ENCODE results near the gene RERE. TPM values are rescaled to one million over a fixed set of nuclear protein-coding genes. Genes with fewer than 3 reads are reported as not detected.

Gene RERE
- total and polyA plus RNA-seq, 2 experiments from 2014 or later: 148 to 170 TPM

DNA sequence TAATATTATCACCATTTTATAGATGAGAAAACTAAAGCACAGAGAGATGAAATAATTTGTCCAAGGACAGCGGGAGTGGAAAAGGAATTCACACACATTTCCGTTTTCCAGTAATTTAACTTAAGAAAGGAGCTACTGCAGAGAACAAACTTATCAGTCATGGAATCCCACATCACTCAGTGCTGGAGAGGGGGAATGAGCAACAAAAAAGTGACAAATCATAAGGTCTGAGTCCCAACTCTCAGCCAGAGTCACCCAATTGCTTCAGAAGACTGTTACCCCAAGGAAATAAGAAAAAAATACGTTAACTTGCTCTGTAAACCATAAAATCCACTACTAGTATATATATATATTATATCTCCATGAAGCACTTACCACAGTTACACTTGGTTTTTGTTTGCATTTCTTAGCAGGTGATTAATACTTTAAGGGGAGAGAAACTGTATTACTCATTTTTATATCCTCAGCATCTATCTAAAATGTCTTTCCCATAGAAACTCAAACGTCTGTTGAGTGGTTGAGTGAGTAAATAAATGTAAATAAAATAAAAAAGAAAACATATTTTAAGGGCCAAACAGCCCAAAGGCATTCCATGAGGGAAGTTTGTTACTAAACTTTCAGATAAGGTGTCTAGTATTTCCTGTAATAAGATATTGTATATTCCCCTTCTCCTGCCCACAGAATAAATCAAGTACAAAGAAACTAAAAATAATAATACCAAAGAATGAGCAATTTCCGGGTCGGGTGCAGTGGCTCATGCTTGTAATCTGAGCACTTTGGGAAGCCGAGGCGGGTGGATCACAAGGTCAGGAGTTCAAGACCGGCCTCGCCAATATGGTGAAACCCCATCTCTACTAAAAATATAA is 422.8 kb downstream of the RERE start (continued):
- TF ChIP-seq, protein P1, sequence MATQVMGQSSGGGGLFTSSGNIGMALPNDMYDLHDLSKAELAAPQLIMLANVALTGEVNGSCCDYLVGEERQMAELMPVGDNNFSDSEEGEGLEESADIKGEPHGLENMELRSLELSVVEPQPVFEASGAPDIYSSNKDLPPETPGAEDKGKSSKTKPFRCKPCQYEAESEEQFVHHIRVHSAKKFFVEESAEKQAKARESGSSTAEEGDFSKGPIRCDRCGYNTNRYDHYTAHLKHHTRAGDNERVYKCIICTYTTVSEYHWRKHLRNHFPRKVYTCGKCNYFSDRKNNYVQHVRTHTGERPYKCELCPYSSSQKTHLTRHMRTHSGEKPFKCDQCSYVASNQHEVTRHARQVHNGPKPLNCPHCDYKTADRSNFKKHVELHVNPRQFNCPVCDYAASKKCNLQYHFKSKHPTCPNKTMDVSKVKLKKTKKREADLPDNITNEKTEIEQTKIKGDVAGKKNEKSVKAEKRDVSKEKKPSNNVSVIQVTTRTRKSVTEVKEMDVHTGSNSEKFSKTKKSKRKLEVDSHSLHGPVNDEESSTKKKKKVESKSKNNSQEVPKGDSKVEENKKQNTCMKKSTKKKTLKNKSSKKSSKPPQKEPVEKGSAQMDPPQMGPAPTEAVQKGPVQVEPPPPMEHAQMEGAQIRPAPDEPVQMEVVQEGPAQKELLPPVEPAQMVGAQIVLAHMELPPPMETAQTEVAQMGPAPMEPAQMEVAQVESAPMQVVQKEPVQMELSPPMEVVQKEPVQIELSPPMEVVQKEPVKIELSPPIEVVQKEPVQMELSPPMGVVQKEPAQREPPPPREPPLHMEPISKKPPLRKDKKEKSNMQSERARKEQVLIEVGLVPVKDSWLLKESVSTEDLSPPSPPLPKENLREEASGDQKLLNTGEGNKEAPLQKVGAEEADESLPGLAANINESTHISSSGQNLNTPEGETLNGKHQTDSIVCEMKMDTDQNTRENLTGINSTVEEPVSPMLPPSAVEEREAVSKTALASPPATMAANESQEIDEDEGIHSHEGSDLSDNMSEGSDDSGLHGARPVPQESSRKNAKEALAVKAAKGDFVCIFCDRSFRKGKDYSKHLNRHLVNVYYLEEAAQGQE (IDR thresholded peaks at IDR 0.05; ENCODE audit: unreplicated experiment): no peak

DNA sequence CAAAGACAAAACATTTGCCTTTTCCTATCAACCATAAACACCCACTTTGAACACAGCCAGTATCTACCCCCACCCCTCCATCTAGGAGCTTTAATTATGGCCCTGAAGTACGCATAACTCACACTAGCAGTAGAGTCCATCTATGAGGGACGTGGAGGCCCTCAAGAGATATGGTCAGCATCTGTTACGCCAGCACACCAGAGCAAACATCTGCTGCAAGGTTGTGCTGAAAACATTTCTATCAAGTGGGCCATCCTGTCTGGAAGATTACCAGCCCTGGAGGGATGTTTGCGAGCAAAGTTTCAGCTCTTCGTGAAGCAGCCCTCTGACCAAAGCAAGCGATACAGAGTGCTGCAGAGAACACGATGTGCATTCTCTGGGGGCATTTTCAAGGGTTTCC is 424.9 kb downstream of the RERE start:
- peaks cover 46% of the 10 kb centered on the region for H3K4me1 Mint-ChIP-seq
- peak overlapping the region; percentile 14; the same call in 1 of the 2 replicates for H3K27ac Mint-ChIP-seq
- no peak for TF ChIP-seq NANOG (IDR thresholded peaks at IDR 0.05; ENCODE audit: borderline replicate concordance)
- TF ChIP-seq POLR2AphosphoS5 (IDR thresholded peaks at IDR 0.05; ENCODE audit: low read depth): no peak
- TF ChIP-seq, protein P2, sequence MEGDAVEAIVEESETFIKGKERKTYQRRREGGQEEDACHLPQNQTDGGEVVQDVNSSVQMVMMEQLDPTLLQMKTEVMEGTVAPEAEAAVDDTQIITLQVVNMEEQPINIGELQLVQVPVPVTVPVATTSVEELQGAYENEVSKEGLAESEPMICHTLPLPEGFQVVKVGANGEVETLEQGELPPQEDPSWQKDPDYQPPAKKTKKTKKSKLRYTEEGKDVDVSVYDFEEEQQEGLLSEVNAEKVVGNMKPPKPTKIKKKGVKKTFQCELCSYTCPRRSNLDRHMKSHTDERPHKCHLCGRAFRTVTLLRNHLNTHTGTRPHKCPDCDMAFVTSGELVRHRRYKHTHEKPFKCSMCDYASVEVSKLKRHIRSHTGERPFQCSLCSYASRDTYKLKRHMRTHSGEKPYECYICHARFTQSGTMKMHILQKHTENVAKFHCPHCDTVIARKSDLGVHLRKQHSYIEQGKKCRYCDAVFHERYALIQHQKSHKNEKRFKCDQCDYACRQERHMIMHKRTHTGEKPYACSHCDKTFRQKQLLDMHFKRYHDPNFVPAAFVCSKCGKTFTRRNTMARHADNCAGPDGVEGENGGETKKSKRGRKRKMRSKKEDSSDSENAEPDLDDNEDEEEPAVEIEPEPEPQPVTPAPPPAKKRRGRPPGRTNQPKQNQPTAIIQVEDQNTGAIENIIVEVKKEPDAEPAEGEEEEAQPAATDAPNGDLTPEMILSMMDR (conservative IDR thresholded peaks at IDR 0.05; ENCODE audit: low read depth in 2 of 2): no peak
- TF ChIP-seq, protein P1 (IDR thresholded peaks at IDR 0.05; ENCODE audit: unreplicated experiment): no peak
- TF ChIP-seq JUNB (IDR thresholded peaks at IDR 0.05; ENCODE audit: unreplicated experiment): no peak
- no peak for TF ChIP-seq STAT1 (IDR thresholded peaks at IDR 0.05; ENCODE audit: unreplicated experiment)
- TF ChIP-seq EZH2 (IDR thresholded peaks at IDR 0.05; ENCODE audit: low read depth, unreplicated experiment): no peak
- TF ChIP-seq EZH2phosphoT487 (IDR thresholded peaks at IDR 0.05; ENCODE audit: unreplicated experiment): no peak
- no peak for TF ChIP-seq CREB1 (CRISPR knock-in tag; IDR thresholded peaks at IDR 0.05; ENCODE audit: low read depth)

More for the DNA sequence above, 424.9 kb downstream of the RERE start:
- Histone ChIP-seq H3K4me3 (no peak overlapping the region), H4K20me1 (replicated peaks; ENCODE audit: insufficient read depth) (peaks cover 20% of the 10 kb centered on the region), H3K4me2 (no peak overlapping the region), H3K9me2 (ENCODE audit: insufficient read depth) (no peaks in the 10 kb centered on the region), H3K27ac (ENCODE audit: low read depth) (no peak overlapping the region), H3K36me3 (ENCODE audit: insufficient read depth) (no peaks in the 10 kb centered on the region), H3F3A (replicated peaks; ENCODE audit: low read depth) (no peaks in the 10 kb centered on the region), H2AFZ (no peak overlapping the region), H3K27me3 (ENCODE audit: insufficient read depth) (no peaks in the 10 kb centered on the region), H3K79me2 (replicated peaks; ENCODE audit: insufficient read depth) (peaks cover 96% of the 10 kb centered on the region), H3K4me1 (ENCODE audit: insufficient read depth) (peaks cover 29% of the 10 kb centered on the region)
- H3K4me3 Mint-ChIP-seq: no peak overlapping the region
- DNase-seq (ENCODE audit: low spot score) (no peak), ATAC-seq (no peak)
- H3K9me3 Mint-ChIP-seq: no peaks in the 10 kb centered on the region
- H3K27me3 Mint-ChIP-seq (ENCODE audit: insufficient read depth, low read depth, poor library complexity): peaks cover 2% of the 10 kb centered on the region
- peaks cover 15% of the 10 kb centered on the region for H3K36me3 Mint-ChIP-seq (ENCODE audit: low read depth)
